MCF 10A (cell line): Measurements from ENCODE around the gene GNB2. TPM values are rescaled to one million over a fixed set of nuclear protein-coding genes. Genes with fewer than 3 reads are reported as not detected.

Experiments used
- BruUV-seq: library from RNA; stranded (reverse); fragments of 400-500 nt; replicated peaks from 2 replicates; lab custom pipeline; 2021; lab: Mats Ljungman, UMichigan
- CTCF ChIA-PET: fragments of 300-600 bp; sonication (Branson Sonifier 250); formaldehyde crosslinking; extraction: SDS; loops from one replicate; lab custom pipeline; 2021; ENCODE audit warnings: antibody characterized with exemption, inconsistent platforms; lab: Yijun Ruan, JAX
- POLR2A ChIA-PET: fragments of 300-600, 350-650 bp; sonication (Branson Sonifier 250); formaldehyde crosslinking; extraction: SDS; loops from one replicate; lab custom pipeline; 2020; ENCODE audit warnings: antibody characterized with exemption, inconsistent platforms; lab: Yijun Ruan, JAX
- DNase-seq: peaks from one replicate; pipeline ENCODE4 v3.0.0-alpha.2; 2018; ENCODE audit not compliant: unreplicated experiment
- H3K27ac Mint-ChIP-seq: one replicate; pipeline ENCODE4 v1.8.0; 2022; ENCODE audit warnings: mild to moderate bottlenecking, low read depth, mixed read lengths; ENCODE audit not compliant: unreplicated experiment
- H3K27me3 Mint-ChIP-seq: one replicate; pipeline ENCODE4 v1.8.0; 2022; ENCODE audit warnings: mixed read lengths; ENCODE audit not compliant: insufficient read depth, unreplicated experiment
- H3K36me3 Mint-ChIP-seq: one replicate; pipeline ENCODE4 v1.8.0; 2022; ENCODE audit warnings: mild to moderate bottlenecking, moderate library complexity, mixed read lengths; ENCODE audit not compliant: insufficient read depth, unreplicated experiment
- H3K4me1 Mint-ChIP-seq: one replicate; pipeline ENCODE4 v1.8.0; 2022; ENCODE audit warnings: mixed read lengths; ENCODE audit not compliant: insufficient read depth, unreplicated experiment
- H3K4me3 Mint-ChIP-seq: one replicate; pipeline ENCODE4 v1.8.0; 2022; ENCODE audit warnings: mild to moderate bottlenecking, moderate library complexity, mixed read lengths; ENCODE audit not compliant: unreplicated experiment
- H3K9me3 Mint-ChIP-seq: one replicate; pipeline ENCODE4 v1.8.0; 2022; ENCODE audit warnings: mixed read lengths; ENCODE audit not compliant: unreplicated experiment
- intact Hi-C: fragments of 100-400 bp; cut with micrococcal nuclease; formaldehyde crosslinking; loops from 2 replicates; pipeline ENCODE4 v1.14.1; 2022
- total RNA-seq: library from RNA; stranded (reverse); gene quantifications from 2 replicates; pipeline ENCODE4 v1.2.3, GENCODE V29; 2022
- TF ChIP-seq, protein P1 (sequence below): fragments of 200-600 bp; IDR thresholded peaks from one replicate; pipeline ENCODE4 v1.8.0; 2022; ENCODE audit warnings: antibody characterized with exemption, mild to moderate bottlenecking; ENCODE audit not compliant: unreplicated experiment

GNB2 gene
- total RNA-seq, 1 experiment from 2014 or later: 201 TPM

GRCh38 chr7:100705753-100706671, 32.5 kb downstream of the GNB2 start, which contains the start of gene POP7:
Gene POP7 (plus strand): TSS chr7:100706121. CDS start chr7:100706831, 710 bp downstream.
- TF ChIP-seq, protein P1, sequence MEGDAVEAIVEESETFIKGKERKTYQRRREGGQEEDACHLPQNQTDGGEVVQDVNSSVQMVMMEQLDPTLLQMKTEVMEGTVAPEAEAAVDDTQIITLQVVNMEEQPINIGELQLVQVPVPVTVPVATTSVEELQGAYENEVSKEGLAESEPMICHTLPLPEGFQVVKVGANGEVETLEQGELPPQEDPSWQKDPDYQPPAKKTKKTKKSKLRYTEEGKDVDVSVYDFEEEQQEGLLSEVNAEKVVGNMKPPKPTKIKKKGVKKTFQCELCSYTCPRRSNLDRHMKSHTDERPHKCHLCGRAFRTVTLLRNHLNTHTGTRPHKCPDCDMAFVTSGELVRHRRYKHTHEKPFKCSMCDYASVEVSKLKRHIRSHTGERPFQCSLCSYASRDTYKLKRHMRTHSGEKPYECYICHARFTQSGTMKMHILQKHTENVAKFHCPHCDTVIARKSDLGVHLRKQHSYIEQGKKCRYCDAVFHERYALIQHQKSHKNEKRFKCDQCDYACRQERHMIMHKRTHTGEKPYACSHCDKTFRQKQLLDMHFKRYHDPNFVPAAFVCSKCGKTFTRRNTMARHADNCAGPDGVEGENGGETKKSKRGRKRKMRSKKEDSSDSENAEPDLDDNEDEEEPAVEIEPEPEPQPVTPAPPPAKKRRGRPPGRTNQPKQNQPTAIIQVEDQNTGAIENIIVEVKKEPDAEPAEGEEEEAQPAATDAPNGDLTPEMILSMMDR: no peak
- intact Hi-C loops: loop anchor here (1.0 to 2.0 kb wide), 3 partner anchors 97 to 146 kb away; partner anchors contain the start of gene SLC12A9
- peak; percentile 98 for DNase-seq
- Mint-ChIP-seq H3K36me3 (peaks cover 15% of the 10 kb centered on the region), H3K4me1 (peaks cover 10% of the 10 kb centered on the region), H3K9me3 (no peaks in the 10 kb centered on the region), H3K4me3 (peak within 1 kb of the TSS; percentile 95), H3K27me3 (peaks cover 10% of the 10 kb centered on the region), H3K27ac (peak within 1 kb of the TSS; percentile 93)
- POLR2A ChIA-PET: interaction anchor here (0.6 to 2.9 kb wide), 34 partner anchors 8 to 615 kb away, joined by 3 to 57 read pairs (median 5); partner anchors contain the start of genes AGFG2, EPHB4, EPO and FBXO24
- CTCF ChIA-PET: interaction anchor here (0.5 to 6.7 kb wide), 39 partner anchors 8 to 561 kb away, joined by 3 to 94 read pairs (median 4); partner anchors contain the start of genes EPHB4, EPO, FBXO24 and GIGYF1
- BruUV-seq: TSS peak; percentile 83

DNA sequence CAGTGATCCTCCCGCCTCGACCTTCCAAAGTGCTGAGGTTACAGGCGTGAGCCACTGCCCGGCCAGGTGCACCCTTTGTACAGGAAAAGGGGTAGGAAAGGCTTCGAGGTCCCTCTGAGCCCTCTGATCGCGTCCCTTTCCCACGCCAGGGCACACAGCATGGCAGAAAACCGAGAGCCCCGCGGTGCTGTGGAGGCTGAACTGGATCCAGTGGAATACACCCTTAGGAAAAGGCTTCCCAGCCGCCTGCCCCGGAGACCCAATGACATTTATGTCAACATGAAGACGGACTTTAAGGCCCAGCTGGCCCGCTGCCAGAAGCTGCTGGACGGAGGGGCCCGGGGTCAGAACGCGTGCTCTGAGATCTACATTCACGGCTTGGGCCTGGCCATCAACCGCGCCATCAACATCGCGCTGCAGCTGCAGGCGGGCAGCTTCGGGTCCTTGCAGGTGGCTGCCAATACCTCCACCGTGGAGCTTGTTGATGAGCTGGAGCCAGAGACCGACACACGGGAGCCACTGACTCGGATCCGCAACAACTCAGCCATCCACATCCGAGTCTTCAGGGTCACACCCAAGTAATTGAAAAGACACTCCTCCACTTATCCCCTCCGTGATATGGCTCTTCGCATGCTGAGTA, 33.3 kb downstream of the GNB2 start:
- Mint-ChIP-seq H3K9me3 (no peaks in the 10 kb centered on the region), H3K27me3 (peaks cover 2% of the 10 kb centered on the region), H3K36me3 (peaks cover 15% of the 10 kb centered on the region), H3K4me3 (peak overlapping the region; percentile 95), H3K4me1 (peaks cover 10% of the 10 kb centered on the region), H3K27ac (peak overlapping the region; percentile 93)
- no peak for DNase-seq
- intact Hi-C loops: no loop called here
- POLR2A ChIA-PET: interaction anchor here (0.6 to 2.9 kb wide), 12 partner anchors 7 to 168 kb away, joined by 3 to 57 read pairs (median 6); partner anchors contain the start of genes AGFG2, EPHB4, EPO and GIGYF1
- no TSS peak for BruUV-seq
- TF ChIP-seq, protein P1: no peak
- CTCF ChIA-PET: interaction anchor here (0.7 to 6.7 kb wide), 6 partner anchors 13 to 170 kb away, joined by 3 to 94 read pairs (median 9); partner anchors contain the start of genes EPO, GIGYF1 and SLC12A9

DNA sequence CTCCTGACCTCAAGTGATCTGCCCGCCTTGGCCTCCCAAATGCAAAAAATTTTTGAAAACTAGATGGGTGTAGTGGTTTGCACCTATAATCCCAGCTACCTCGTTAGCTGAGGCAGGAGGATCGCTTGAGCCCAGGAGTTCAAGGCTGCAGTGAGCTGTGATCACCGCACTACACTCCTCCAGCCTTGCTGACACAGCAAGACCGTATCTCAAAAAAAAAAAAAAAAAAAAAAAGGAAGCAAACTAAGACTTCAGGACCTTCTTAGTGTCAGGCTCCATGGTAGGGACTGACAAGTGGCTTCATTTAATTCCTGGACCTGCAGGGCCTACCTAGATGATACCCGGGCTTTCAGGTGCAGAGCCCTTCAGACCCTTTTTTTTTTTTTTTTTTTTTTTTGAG, 34.9 kb downstream of the GNB2 start:
- no peak for DNase-seq
- Mint-ChIP-seq H3K36me3 (peaks cover 15% of the 10 kb centered on the region), H3K27me3 (no peaks in the 10 kb centered on the region), H3K4me1 (peaks cover 10% of the 10 kb centered on the region), H3K4me3 (no peak overlapping the region), H3K27ac (no peak overlapping the region), H3K9me3 (no peaks in the 10 kb centered on the region)
- BruUV-seq: no TSS peak
- TF ChIP-seq, protein P1: no peak
- POLR2A ChIA-PET: interaction anchor here (0.6 to 0.7 kb wide), 3 partner anchors 114 to 143 kb away, joined by 3 read pairs; no protein-coding TSS in a partner anchor
- intact Hi-C loops: no loop called here
- CTCF ChIA-PET: interaction anchor here (0.7 to 6.7 kb wide), 2 partner anchors 15 to 181 kb away, joined by 3 to 94 read pairs; partner anchors contain the start of genes GIGYF1 and UFSP1
